NB4 (cell line): Measurements from ENCODE around the gene NPHP3.

ENCODE experiments used
- CTCF ChIP-seq: IDR thresholded peaks from one replicate; pipeline ENCODE4 v1.5.1; 2012; ENCODE audit warnings: low read depth, low read length
- MAX ChIP-seq: IDR thresholded peaks from 2 replicates; pipeline ENCODE4 v1.6.1; 2011; ENCODE audit warnings: low read depth, low read length
- MYC ChIP-seq: IDR thresholded peaks from 2 replicates; pipeline ENCODE4 v1.6.1; 2011; ENCODE audit warnings: low read depth, low read length
- POLR2A ChIP-seq: IDR thresholded peaks from 2 replicates; pipeline ENCODE4 v1.6.1; 2011; ENCODE audit warnings: mild to moderate bottlenecking; ENCODE audit not compliant: insufficient read length; ENCODE audit errors: extremely low read depth

GRCh38 chr3:132694991-132695390, 27.2 kb downstream of the NPHP3 start:
- TF ChIP-seq MYC = no peak
- TF ChIP-seq CTCF = no peak
- no peak for TF ChIP-seq POLR2A
- no peak for TF ChIP-seq MAX
